Measurements from ENCODE around the gene ENKUR. TPM values are rescaled to one million over a fixed set of nuclear protein-coding genes. Genes with fewer than 3 reads are reported as not detected.

The ENKUR gene, protein sequence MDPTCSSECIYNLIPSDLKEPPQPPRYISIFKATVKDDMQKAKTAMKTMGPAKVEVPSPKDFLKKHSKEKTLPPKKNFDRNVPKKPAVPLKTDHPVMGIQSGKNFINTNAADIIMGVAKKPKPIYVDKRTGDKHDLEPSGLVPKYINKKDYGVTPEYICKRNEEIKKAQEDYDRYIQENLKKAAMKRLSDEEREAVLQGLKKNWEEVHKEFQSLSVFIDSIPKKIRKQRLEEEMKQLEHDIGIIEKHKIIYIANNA
- 0.10 TPM in 1 of 2 replicates, not detected in the other for total RNA-seq

DNA sequence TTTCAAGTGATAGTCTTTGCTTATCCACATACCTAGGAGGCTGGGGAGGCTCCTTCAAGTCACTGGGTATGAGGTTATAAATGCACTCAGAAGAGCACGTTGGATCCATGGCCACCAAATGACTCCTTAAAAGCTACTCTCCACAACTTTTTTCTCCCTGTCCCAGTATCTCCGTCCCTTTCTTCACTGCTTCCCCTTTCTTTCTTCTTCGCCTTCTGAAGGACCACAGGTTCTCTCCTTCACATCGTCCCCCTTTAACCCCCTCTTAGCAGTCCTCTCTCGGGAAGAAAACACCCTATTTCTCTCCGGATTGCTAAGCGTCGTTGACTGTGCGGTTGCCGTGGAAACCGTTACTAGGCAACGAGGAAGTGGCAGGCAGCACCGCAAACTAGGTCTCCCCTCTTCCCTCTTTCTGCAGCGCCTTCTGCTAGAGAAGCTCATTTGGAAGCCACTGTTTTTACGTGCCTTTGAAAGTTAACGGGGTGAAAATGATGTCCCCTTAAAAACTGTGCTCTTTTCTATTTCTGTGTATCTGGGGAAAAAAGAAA lies at the start of gene ENKUR:
TSS of gene ENKUR (minus strand) at position 331 of the 548 bp plus-strand sequence. CDS start at position 109, 222 bp downstream.

DNA sequence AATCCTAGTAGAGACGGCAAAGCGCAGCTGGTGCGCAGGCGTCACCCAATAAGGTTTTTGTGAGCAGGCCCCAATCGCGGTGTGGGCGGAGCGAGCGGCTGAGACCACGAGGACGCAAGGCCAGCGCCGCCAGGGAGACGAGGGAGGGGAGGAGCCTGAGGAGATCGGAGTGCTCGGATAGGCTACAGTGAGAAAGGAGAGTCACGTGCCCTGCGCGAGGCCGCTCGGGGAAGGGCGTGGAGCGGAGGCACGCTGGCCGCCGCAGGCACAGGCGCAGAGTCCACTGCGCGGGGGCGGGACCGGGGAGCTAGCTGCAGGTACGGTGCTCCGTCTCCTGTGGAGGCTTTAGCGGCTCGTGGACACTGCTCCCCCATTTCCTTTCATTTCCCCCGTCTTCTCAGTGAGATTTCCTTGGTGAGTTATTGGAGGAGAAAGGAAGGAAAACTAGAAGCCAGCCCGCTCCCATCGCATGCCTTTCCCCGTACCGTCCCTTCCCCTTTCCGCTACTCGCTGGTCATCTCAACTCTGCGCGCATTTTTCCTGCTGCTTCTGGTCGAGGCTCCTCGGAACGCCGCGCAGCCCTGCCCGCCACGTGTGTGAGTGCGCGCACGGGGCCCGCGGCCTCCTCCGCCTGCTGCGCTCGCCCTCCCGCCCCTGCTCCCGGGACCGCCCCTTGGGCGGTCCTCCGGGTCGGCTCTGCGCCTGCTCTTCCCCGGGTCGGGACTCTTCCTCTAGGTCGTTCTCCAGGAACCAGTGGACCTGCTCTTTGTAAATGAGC lies 607 bp upstream of the ENKUR start, which contains the start of gene THNSL1:
TSS of gene THNSL1 (plus strand) at position 237 of the 778 bp plus-strand sequence. CDS start 6,612 bp downstream, outside the sequence.

DNA sequence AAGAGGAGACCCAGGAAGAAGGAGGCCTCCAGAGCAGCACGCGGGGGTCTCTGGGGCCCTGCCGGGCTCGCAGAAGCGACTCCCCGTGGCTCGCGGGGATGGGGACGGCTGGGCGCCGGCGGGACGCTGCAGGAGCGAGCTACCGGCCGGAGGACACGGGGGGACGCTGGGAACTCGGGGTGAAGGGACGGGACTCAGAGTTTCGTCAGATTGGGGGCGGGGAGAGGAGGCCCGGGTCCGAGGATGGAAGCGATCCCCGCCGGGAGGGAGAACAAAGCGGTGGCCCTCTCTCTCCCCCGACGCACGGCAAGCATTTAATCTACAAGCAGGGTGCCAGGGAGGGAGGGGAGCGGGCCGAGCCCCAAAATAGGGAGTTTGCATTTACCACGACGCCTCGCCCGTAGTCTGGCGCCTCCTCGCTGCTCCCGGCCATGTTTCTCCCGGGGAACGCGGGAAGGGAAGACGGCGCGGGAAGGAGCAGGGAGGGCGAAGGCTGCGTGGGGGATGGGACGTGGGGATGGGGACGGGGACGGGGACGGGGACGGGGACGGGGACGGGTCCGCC lies 63.7 kb downstream of the ENKUR start, which contains the start of gene PRTFDC1:
TSS of gene PRTFDC1 (minus strand) at position 464 of the 564 bp plus-strand sequence. CDS start at position 433, 31 bp downstream.

Other genes starting within 250 kb of the ENKUR start
- gene PRTFDC1, start 63.6 kb downstream of the ENKUR start, total RNA-seq: 11.1 and 15.2 TPM in 2 replicates
- gene THNSL1, start 454 bp upstream of the ENKUR start, total RNA-seq: 4.0 and 4.1 TPM in 2 replicates
- gene GPR158, start 158.8 kb upstream of the ENKUR start, total RNA-seq: 0.15 and 1.1 TPM in 2 replicates

Measured in cardiac ventricle fibroblast (primary cell).